ENCODE measurements around the gene MYOM3. TPM values are rescaled to one million over a fixed set of nuclear protein-coding genes. Genes with fewer than 3 reads are reported as not detected.

The MYOM3 gene
- polyA plus RNA-seq, 1 experiment, result not detected

DNA sequence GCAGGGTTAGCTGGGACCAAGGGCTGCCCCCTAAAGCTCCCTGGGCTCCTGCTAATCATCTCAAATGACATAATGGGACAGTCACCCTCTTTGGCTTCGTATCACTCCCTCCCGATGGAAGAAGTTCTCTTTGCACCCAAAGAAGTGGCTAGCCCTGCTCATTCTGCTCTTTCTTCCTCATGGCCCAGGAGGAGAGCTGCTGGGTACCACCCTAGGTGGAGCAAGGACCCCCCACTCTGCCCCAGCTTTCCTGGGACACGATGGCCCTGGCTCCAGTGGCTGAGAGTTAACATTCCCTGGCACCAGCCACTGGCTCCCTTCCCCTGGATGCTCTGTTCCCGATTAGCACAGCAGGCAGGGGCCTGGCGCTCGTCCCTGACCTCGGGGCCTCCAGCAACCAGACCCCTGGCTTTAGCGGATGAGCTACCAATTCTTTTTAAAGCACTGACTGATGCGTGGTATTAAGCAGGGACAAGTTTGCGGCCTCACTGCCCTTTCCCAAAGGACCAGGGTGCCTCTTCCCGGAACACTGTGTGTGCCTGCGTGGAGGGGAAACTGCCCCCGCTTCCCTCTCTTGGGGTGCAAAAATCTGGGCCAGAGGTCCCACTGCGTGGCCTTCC lies 1.2 kb downstream of the MYOM3 start:
- ChIA-PET CTCF (no interaction called here), POLR2A (no interaction called here)
- Histone ChIP-seq H3K27me3 (ENCODE audit: control insufficient read depth, insufficient read depth, low read length) (peaks cover 11% of the 10 kb centered on the region), H3K27ac (ENCODE audit: low read depth, low read length) (no peak overlapping the region), H3K4me3 (ENCODE audit: low read depth, low read length) (no peak overlapping the region), H3K9me3 (ENCODE audit: control insufficient read depth, insufficient read depth, low read length) (no peaks in the 10 kb centered on the region)
- DNase-seq (ENCODE audit: low read depth, low spot score), result no peak
- TF ChIP-seq, protein P1, sequence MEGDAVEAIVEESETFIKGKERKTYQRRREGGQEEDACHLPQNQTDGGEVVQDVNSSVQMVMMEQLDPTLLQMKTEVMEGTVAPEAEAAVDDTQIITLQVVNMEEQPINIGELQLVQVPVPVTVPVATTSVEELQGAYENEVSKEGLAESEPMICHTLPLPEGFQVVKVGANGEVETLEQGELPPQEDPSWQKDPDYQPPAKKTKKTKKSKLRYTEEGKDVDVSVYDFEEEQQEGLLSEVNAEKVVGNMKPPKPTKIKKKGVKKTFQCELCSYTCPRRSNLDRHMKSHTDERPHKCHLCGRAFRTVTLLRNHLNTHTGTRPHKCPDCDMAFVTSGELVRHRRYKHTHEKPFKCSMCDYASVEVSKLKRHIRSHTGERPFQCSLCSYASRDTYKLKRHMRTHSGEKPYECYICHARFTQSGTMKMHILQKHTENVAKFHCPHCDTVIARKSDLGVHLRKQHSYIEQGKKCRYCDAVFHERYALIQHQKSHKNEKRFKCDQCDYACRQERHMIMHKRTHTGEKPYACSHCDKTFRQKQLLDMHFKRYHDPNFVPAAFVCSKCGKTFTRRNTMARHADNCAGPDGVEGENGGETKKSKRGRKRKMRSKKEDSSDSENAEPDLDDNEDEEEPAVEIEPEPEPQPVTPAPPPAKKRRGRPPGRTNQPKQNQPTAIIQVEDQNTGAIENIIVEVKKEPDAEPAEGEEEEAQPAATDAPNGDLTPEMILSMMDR (IDR thresholded peaks at IDR 0.05; ENCODE audit: low read depth, low read length), result no peak

DNA sequence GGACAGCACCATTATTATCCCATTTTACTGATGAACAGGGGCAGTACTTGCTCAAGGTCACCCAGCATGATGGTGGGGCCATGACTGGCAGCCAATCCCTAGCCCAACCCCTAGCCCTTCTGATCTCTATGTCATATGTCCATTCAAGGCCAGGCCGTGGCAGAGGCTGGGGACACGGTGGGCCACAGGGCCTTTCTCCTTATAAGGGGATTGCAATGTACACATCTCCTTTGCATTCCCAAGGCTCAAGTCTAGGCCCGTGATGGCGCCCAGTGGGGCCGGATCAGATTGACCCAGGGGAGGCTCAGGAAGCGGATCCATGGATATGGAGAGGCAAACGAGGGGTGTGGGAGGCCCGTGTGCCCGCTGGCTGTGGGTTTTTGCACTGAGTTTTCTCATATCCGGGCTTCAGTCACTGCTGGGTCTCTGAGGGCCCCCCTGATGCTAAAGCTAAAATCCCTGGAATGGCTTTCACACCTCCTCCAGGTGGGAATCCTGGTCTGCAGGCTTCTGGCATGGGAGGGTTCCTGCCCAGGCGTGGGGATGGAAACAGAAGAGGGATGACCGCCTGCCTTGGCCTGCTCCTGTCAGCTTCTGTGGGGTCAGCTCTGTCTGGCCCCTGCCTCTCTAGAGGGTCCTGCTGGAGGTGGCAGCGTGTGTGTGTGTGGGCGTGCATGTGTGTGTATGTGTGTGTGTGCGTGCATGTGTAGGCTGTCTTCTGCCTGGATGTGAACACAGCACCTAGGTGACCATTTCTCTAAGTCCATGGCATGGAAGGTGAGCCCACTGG lies 2.1 kb downstream of the MYOM3 start:
- ChIA-PET POLR2A (no interaction called here), CTCF (no interaction called here)
- Histone ChIP-seq H3K27ac (ENCODE audit: low read depth, low read length) (no peak overlapping the region), H3K9me3 (ENCODE audit: control insufficient read depth, insufficient read depth, low read length) (no peaks in the 10 kb centered on the region), H3K27me3 (ENCODE audit: control insufficient read depth, insufficient read depth, low read length) (peaks cover 11% of the 10 kb centered on the region), H3K4me3 (ENCODE audit: low read depth, low read length) (no peak overlapping the region)
- DNase-seq (ENCODE audit: low read depth, low spot score), result no peak
- TF ChIP-seq, protein P1 (IDR thresholded peaks at IDR 0.05; ENCODE audit: low read depth, low read length), result no peak

DNA sequence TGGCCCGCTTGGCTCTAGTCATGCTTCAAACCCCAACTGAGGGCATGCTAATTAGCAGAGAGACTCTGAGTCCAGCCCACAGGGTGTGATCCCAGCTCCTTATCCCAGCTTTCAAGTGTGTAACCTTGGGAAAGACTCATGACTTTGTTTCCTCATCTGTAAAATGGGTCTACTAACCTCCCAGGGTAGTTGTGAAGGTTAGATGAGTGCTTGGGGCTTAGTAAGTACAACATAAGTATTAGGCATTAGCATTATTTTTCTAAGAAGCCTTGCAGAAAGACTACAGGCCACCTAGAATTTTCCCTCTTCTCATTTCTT lies 2.8 kb downstream of the MYOM3 start:
- Histone ChIP-seq H3K9me3 (ENCODE audit: control insufficient read depth, insufficient read depth, low read length) (no peaks in the 10 kb centered on the region), H3K4me3 (ENCODE audit: low read depth, low read length) (no peak overlapping the region), H3K27ac (ENCODE audit: low read depth, low read length) (no peak overlapping the region), H3K27me3 (ENCODE audit: control insufficient read depth, insufficient read depth, low read length) (peaks cover 11% of the 10 kb centered on the region)
- ChIA-PET POLR2A (no interaction called here), CTCF (no interaction called here)
- no peak for DNase-seq (ENCODE audit: low read depth, low spot score)
- TF ChIP-seq, protein P1 (IDR thresholded peaks at IDR 0.05; ENCODE audit: low read depth, low read length), result no peak

DNA sequence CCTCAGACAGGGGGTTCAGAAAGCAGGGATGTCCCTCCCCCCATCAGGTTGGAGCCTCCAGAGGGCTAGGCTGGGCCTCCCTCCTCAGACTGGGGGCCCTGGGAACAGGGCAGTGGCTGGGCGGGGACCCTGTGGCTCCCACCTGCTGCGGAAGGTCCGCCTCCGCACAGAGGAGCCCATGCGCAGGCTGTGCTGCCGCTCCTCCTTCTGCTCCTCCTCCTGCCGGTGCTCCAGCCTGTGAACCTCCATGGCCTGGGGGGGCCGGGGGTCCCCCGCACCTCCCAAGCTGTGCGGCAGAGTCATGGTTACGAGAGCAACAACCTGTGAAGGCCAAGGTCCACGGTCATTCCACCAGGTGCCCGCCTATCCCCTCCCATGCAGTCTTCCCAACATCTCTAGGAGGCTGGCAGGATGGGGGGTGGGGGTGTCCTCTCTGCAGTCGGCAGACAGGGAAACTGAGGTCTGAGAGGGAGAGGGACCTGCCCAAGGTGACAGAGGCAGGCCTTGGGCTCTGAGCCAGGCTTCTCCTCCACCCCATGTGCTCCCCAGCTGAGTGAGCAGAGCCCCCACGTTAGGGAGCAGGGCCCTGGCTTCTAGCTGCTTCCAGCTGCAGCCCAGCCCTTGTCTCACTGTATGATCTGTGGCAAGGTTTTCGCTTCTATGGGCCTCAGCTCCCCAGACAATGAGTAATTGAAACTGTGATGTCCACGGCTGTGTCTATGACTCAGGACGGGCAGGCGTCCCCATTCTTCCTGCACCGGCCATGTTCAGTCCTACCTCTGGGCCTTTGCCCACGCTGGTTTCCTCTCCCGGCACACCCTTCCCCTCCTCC lies 3.4 kb downstream of the MYOM3 start:
- CTCF ChIA-PET, result no interaction called here
- Histone ChIP-seq H3K9me3 (ENCODE audit: control insufficient read depth, insufficient read depth, low read length) (no peaks in the 10 kb centered on the region), H3K4me3 (ENCODE audit: low read depth, low read length) (no peak overlapping the region), H3K27ac (ENCODE audit: low read depth, low read length) (no peak overlapping the region), H3K27me3 (ENCODE audit: control insufficient read depth, insufficient read depth, low read length) (peaks cover 7% of the 10 kb centered on the region)
- TF ChIP-seq, protein P1 (IDR thresholded peaks at IDR 0.05; ENCODE audit: low read depth, low read length), result no peak
- DNase-seq (ENCODE audit: low read depth, low spot score), result no peak
- POLR2A ChIA-PET, result interaction anchor here (0.6 kb wide), 2 partner anchors 30 to 74 kb away, joined by 4 to 6 read pairs; no protein-coding TSS in a partner anchor
